ENCODE results near the gene TMEM223.
"Not testable (repeated sequence)": the region's sequence is repeated elsewhere in the genome, so short reads cannot be mapped to it uniquely, and the experiment has no call there.

Gene TMEM223

GRCh38 chr11:62752994-62753735, 38.6 kb downstream of the TMEM223 start:
- H3K4me3 ChIP-seq (ENCODE audit: low read depth, low read length): peak overlapping the region; percentile 78
- TF ChIP-seq CTCF (conservative IDR thresholded peaks at IDR 0.05; ENCODE audit: low read depth, low read length): no peak
- DNase-seq (ENCODE audit: low read depth): no peak

DNA sequence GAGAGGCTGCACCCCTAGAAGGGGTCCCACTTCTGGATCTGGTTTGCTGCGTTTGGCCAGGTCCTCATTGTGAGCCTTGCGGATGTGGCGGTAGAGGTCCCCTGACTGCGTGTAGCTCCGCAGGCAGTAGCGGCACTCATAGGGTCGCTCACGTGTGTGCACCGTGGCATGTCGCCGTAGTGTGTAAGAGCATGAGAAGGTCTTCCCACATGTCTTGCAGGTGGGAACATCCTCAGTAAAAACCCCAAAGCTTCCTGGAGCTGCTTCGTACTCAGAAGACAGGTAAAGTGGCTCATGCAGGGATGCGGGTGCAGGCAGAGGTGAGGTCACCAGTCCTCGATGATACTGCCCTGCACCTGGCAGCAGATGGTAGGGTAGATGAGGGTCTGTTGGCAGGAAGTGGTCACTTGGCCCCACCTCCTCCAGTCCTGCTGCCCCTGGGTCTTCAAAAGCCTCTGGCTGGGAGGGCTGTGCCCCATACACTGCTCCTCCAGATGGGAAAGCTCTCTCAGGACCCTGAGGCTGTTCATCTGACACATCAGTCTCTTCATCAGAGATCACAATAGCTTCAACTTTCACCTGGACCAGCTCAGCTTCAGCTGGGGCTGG, 39.5 kb downstream of the TMEM223 start:
- no peak for TF ChIP-seq CTCF (conservative IDR thresholded peaks at IDR 0.05; ENCODE audit: low read depth, low read length)
- H3K4me3 ChIP-seq (ENCODE audit: low read depth, low read length): no peak overlapping the region
- no peak for DNase-seq (ENCODE audit: low read depth)

DNA sequence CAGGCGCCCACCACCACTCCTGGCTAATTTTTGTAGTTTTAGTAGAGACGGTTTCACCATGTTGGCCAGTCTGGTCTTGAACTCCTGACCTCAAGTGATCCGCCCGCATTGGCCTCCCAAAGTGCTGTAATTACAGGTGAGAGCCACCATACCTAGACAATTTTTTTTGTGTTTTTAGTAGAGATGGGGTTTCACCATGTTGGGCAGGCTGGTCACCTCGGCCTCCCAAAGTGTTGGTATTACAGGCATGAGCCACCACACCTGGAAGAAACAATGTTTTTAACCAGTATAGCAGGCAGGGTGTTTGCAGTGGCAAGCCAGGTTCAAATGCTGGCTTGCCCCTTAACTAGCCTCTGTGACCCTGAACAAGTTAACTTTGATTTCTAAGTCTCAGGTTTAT, 41.9 kb downstream of the TMEM223 start:
- H3K4me3 ChIP-seq (ENCODE audit: low read depth, low read length); DNase-seq (ENCODE audit: low read depth): not testable (repeated sequence)

DNA sequence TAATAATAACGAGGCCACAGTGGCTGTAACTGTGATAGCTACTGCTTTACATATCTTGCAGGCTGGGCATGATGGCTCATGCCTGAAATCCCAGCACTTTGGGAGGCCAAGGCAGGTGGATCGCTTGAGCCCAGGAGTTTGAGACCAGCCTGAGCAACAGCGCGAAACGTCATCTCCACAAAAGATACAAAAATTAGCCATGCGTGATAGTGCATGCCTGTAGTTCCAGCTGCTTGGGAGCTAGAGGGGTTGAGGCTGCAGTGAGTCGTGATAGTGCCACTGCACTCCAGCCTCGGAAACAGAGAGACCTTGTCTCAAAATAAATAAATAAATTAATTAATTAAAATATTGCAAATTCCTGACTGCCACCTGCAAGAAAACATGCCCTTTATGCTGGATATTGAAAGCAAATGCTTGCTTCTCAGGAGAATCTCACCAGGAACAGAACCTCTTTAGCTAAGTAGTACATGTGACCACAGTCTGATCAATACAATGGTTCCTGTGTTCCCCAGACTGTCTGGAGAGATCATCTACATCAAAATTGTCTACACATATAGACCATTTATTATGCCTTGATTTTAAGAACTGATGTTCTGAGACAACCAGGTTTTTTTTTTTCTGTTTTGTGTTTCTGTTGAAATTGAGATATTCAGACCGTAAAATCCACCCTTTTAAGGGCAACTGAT, 44.2 kb downstream of the TMEM223 start:
- DNase-seq (ENCODE audit: low read depth): no peak
- TF ChIP-seq CTCF (conservative IDR thresholded peaks at IDR 0.05; ENCODE audit: low read depth, low read length): no peak
- H3K4me3 ChIP-seq (ENCODE audit: low read depth, low read length): no peak overlapping the region

All from choroid plexus epithelial cell (primary cell).